Mucosa of descending colon (tissue), 3 donors: Measurements from ENCODE around the gene GAK. TPM values are rescaled to one million over a fixed set of nuclear protein-coding genes. Genes with fewer than 3 reads are reported as not detected.

ENCODE experiments used
- ATAC-seq: fragments of 200-7000 bp; cut with Tn5 transposase; one replicate; pipeline ENCODE4 v1.9.1; 2020; ENCODE audit warnings: mild to moderate bottlenecking, moderate library complexity
- DNase-seq, 3 donors: peaks; one replicate each; pipeline ENCODE4 v3.0.0-alpha.2; 2020
- H3K36me3 ChIP-seq: fragments of 200-600 bp; one replicate; pipeline ENCODE4 v1.8.0; 2021; ENCODE audit warnings: low read depth, mild to moderate bottlenecking
- H3K4me1 ChIP-seq: fragments of 200-600 bp; one replicate; pipeline ENCODE4 v1.8.0; 2021; ENCODE audit warnings: low read depth, mild to moderate bottlenecking
- H3K4me3 ChIP-seq: fragments of 200-600 bp; one replicate; pipeline ENCODE4 v1.8.0; 2021; ENCODE audit warnings: mild to moderate bottlenecking
- H3K9me3 ChIP-seq: fragments of 200-600 bp; one replicate; pipeline ENCODE4 v1.8.0; 2021; ENCODE audit warnings: mild to moderate bottlenecking
- CTCF ChIP-seq: fragments of 200-600 bp; IDR thresholded peaks from one replicate; pipeline ENCODE4 v1.8.0; 2022; ENCODE audit warnings: antibody characterized with exemption, mild to moderate bottlenecking
- intact Hi-C, 2 donors: fragments of 100-400 bp; cut with DNase I in 1 of 2; cut with micrococcal nuclease in 1 of 2; formaldehyde crosslinking; loops; one replicate each; pipeline versions ENCODE4 v1.11.0 to v1.11.1; 2022; cut with DNase I, micrococcal nuclease
- total RNA-seq, 3 donors: library from RNA; stranded (reverse); fragmentation: NEBNext Ultra II Directional in 2 of 3; extraction: Animal tissue kit (Norgen Biotek cat#: 25700) in 2 of 3; gene quantifications; one replicate each; pipeline versions ENCODE4 v1.2.1 to v1.2.4, GENCODE V29; 2021 to 2023
- donor health status: DM: no; HTN: no; CAD: no; lungs with moderate emphysema.
- donor health status: DM: no; HTN: no; CAD: no.
- donor health status: DM: no; HTN: yes; CAD: no.

GAK gene
- total RNA-seq, 3 donors from 2014 or later, result 155 to 259 (median 244) TPM

GRCh38 chr4:965048-965765 is 33.1 kb upstream of the GAK start:
- Histone ChIP-seq H3K36me3 (no peaks in the 10 kb centered on the region), H3K4me3 (no peak overlapping the region), H3K9me3 (no peaks in the 10 kb centered on the region), H3K4me1 (peaks cover 13% of the 10 kb centered on the region)
- DNase-seq (no peak), ATAC-seq (no peak)
- no peak for TF ChIP-seq CTCF
- intact Hi-C loops, result no loop called here

- no peaks in the 10 kb centered on the region for H3K36me3 ChIP-seq
- H3K4me1 ChIP-seq, result peaks cover 9% of the 10 kb centered on the region
- no peak for DNase-seq
- intact Hi-C loops, result no loop called here
- TF ChIP-seq CTCF, result no peak
- no peaks in the 10 kb centered on the region for H3K9me3 ChIP-seq
- ATAC-seq, result no peak
- no peak overlapping the region for H3K4me3 ChIP-seq
These were observed 32.4 kb upstream of the GAK start for GRCh38 chr4:964346-965025.

- H3K36me3 ChIP-seq, result no peaks in the 10 kb centered on the region
- no peak for TF ChIP-seq CTCF
- intact Hi-C loops, result no loop called here
- no peaks in the 10 kb centered on the region for H3K9me3 ChIP-seq
- no peak overlapping the region for H3K4me3 ChIP-seq
- H3K4me1 ChIP-seq, result peaks cover 6% of the 10 kb centered on the region
- peak; percentile 74 for ATAC-seq
- DNase-seq, result peak; percentile 51 to 77 (median 76)
These were observed 31.4 kb upstream of the GAK start for GRCh38 chr4:963276-964225.

- intact Hi-C loops, result no loop called here
- no peaks in the 10 kb centered on the region for H3K9me3 ChIP-seq
- peaks cover 6% of the 10 kb centered on the region for H3K4me1 ChIP-seq
- ATAC-seq, result peak; percentile 88
- H3K36me3 ChIP-seq, result no peaks in the 10 kb centered on the region
- peak; percentile 84 to 89 (median 86) for DNase-seq
- no peak for TF ChIP-seq CTCF
- no peak overlapping the region for H3K4me3 ChIP-seq
These were observed 30.4 kb upstream of the GAK start for GRCh38 chr4:962231-963208.
